ENCODE measurements around the gene FAM114A1.

Gene FAM114A1

DNA sequence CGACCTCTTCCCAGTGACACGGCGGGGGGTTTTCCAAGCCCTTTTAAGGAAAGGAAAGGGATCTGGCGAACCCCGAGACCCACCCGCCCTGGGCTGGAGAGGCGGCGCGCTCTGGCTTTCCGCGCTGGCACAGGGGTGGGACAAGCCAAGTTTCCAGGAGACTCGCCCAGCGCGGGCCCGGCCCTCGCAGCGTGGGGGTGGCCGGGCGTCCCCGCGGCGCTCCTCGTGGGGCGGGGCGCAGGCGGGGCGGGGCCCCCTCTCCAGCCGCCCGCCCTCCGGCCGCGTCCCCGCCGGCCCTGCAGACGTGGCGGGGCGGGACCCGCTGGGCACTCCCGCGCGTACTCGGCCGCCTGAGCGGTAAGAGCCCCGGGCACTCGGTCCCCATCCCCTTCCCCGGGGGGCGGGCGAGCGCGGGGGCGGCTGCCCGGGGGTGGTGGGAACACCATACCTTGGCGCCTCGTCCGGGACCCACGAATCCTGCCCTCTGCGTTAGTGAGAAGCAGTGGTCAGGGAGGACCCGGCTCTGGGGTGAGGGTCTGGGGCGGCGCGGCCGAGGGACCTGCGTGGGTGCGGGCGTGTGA lies at the start of gene FAM114A1:
Gene FAM114A1, plus strand, starts transcription at position 329 of the 581 bp plus-strand sequence. CDS start 10,273 bp downstream, outside the sequence.
- H3K4me3 ChIP-seq (ENCODE audit: low read depth, low read length), result peak within 1 kb of the TSS; percentile 92
- no peak for DNase-seq (ENCODE audit: low read depth, low spot score)
- POLR2A ChIA-PET, result no interaction called here
- CTCF ChIA-PET, result interaction anchor here (1.3 to 1.9 kb wide), 3 partner anchors 12 to 108 kb away, joined by 4 to 9 read pairs (median 5); no protein-coding TSS in a partner anchor
- TF ChIP-seq, protein P1, sequence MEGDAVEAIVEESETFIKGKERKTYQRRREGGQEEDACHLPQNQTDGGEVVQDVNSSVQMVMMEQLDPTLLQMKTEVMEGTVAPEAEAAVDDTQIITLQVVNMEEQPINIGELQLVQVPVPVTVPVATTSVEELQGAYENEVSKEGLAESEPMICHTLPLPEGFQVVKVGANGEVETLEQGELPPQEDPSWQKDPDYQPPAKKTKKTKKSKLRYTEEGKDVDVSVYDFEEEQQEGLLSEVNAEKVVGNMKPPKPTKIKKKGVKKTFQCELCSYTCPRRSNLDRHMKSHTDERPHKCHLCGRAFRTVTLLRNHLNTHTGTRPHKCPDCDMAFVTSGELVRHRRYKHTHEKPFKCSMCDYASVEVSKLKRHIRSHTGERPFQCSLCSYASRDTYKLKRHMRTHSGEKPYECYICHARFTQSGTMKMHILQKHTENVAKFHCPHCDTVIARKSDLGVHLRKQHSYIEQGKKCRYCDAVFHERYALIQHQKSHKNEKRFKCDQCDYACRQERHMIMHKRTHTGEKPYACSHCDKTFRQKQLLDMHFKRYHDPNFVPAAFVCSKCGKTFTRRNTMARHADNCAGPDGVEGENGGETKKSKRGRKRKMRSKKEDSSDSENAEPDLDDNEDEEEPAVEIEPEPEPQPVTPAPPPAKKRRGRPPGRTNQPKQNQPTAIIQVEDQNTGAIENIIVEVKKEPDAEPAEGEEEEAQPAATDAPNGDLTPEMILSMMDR (IDR thresholded peaks at IDR 0.05; ENCODE audit: insufficient read depth, low read length, missing control alignments), result no peak

DNA sequence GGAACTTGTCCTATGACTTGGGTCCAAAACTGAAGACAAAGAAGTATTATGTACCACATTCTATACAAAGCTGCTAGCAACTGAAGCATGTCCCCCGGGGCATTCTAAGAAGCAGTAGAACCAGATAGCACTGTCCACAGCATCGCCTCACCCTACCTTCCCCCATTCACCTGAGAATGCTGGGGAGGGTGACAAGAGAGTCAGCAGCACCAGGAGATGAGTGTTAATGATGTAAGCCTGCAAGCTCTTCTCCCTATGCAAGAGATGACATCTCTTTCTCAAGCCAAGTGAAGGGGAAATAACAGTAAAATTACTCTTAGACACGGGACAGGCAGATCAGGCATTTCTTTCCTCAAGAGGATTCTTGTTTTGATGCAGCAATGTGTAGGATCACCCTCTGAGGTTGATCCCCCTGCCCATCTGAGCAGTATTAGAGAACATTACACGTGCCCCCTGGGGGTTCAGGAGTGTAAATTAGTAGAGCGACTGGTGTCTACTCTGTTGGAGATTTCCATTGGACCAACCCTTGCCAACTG lies 49.1 kb upstream of the FAM114A1 start:
- CTCF ChIA-PET, result interaction anchor here (1.2 to 8.7 kb wide), 4 partner anchors 14 to 59 kb away, joined by 4 to 55 read pairs (median 6); partner anchors contain the start of genes TLR1, TLR10 and TLR6
- POLR2A ChIA-PET, result no interaction called here
- no peak for DNase-seq (ENCODE audit: low read depth, low spot score)
- TF ChIP-seq, protein P1 (IDR thresholded peaks at IDR 0.05; ENCODE audit: insufficient read depth, low read length, missing control alignments), result no peak
- H3K4me3 ChIP-seq (ENCODE audit: low read depth, low read length), result no peak overlapping the region

DNA sequence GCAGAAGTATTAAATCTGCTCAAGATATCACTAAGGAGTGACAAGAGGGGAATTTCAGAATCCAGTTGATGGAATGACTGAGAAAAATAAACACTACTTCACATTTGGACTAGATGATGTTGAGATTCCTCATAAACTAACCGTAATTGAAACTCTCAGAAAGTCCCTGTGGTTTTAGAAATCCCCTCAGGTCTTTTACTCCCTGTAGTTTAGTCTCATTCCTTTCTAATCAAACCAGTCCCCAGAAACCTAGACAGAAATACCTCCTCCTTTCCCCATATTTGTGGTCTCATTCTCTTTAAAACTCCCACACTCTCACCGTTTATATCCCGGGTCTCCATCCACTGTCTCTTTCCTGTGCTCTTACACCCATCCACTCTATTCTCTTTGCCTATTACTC lies 48.0 kb upstream of the FAM114A1 start:
- CTCF ChIA-PET, result interaction anchor here (1.2 to 8.7 kb wide), 4 partner anchors 15 to 60 kb away, joined by 4 to 55 read pairs (median 6); partner anchors contain the start of genes TLR1, TLR10 and TLR6
- POLR2A ChIA-PET, result no interaction called here
- TF ChIP-seq, protein P1 (IDR thresholded peaks at IDR 0.05; ENCODE audit: insufficient read depth, low read length, missing control alignments), result no peak
- peak; percentile 45 for DNase-seq (ENCODE audit: low read depth, low spot score)
- H3K4me3 ChIP-seq (ENCODE audit: low read depth, low read length), result no peak overlapping the region

DNA sequence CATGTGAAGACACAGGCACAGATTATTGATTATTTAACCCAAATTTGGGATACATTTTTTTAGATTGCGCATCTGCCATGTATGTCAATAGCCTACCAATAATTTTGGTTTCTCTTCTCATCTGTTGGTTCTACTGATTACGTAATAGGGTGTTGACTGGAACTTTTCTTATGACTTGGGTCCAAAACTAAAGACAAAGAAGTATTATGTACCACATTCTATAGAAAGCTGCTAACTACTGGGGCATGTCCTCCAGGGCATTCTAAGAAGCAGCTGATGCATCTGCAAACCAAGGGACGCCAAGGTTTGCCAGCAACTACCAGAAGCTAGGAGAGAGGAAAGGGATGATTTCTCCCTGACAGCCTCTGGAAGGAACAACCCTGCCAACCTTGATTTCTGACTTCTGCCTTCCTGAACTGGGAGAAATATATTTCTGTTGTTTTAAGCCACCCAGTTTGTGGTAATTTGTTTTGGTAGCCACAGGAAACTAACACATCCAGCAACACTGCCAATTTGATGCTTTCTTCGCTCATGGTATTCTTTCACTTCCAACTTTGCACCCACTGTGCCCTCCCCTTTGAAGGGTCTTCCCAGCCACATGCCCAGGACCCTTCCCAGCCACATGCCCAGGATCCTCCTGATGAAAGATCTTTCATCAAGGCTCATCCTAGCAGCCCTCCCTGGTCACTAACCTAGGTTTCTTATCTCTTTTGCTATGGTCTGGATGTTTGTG lies 47.1 kb upstream of the FAM114A1 start:
- CTCF ChIA-PET, result interaction anchor here (0.7 kb wide), 1 partner anchor 15 kb away, joined by 3 read pairs; no protein-coding TSS in a partner anchor
- H3K4me3 ChIP-seq (ENCODE audit: low read depth, low read length), result no peak overlapping the region
- no peak for DNase-seq (ENCODE audit: low read depth, low spot score)
- POLR2A ChIA-PET, result no interaction called here
- TF ChIP-seq, protein P1 (IDR thresholded peaks at IDR 0.05; ENCODE audit: insufficient read depth, low read length, missing control alignments), result no peak

DNA sequence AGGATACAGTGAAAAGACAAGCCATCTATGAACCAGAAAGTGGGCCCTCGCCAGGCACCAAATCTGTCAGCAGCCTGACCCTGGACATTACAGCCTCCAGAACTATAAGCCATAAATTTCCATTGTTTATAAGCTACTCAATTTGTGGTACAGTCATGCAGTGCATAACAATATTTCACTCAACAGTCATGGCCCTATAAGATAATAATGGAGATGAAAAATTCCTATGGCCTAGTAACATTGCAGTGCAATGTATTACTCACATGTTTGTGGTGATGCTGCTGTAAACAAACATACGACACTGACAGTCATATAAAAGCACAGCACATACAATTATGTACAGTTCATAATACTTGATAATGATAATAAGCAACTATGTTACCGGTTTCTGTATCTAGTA lies 45.9 kb upstream of the FAM114A1 start:
- no peak overlapping the region for H3K4me3 ChIP-seq (ENCODE audit: low read depth, low read length)
- CTCF ChIA-PET, result interaction anchor here (1.4 kb wide), 1 partner anchor 17 kb away, joined by 7 read pairs; the partner anchor contains the start of gene TLR1
- no peak for DNase-seq (ENCODE audit: low read depth, low spot score)
- TF ChIP-seq, protein P1 (IDR thresholded peaks at IDR 0.05; ENCODE audit: insufficient read depth, low read length, missing control alignments), result no peak
- POLR2A ChIA-PET, result no interaction called here
